ENCODE data around the gene ZC2HC1C. TPM values are rescaled to one million over a fixed set of nuclear protein-coding genes. Genes with fewer than 3 reads are reported as not detected.
A peak's percentile ranks its signal among the peaks of the same experiment; 100 is the strongest.
"Not testable (repeated sequence)": the region's sequence is repeated elsewhere in the genome, so short reads cannot be mapped to it uniquely, and the experiment has no call there.

Gene ZC2HC1C
- total RNA-seq, 1 donor = not detected

GRCh38 chr14:75067765-75068164 is 1.7 kb upstream of the ZC2HC1C start:
- not testable (repeated sequence) for H3K9me3 ChIP-seq (ENCODE audit: low read depth, low read length); H3K4me3 ChIP-seq (ENCODE audit: low read length); H3K27me3 ChIP-seq (ENCODE audit: insufficient read depth, low read length)
- peaks cover 32% of the 10 kb centered on the region for H3K4me1 ChIP-seq (ENCODE audit: insufficient read depth, low read length)

GRCh38 chr14:75068294-75069120 is 934 bp upstream of the ZC2HC1C start:
- H3K27me3 ChIP-seq (ENCODE audit: insufficient read depth, low read length) = no peaks in the 10 kb centered on the region
- no peaks in the 10 kb centered on the region for H3K9me3 ChIP-seq (ENCODE audit: low read depth, low read length)
- H3K4me3 ChIP-seq (ENCODE audit: low read length) = peak overlapping the region; percentile 53
- peaks cover 24% of the 10 kb centered on the region for H3K4me1 ChIP-seq (ENCODE audit: insufficient read depth, low read length)

- H3K9me3 ChIP-seq (ENCODE audit: low read depth, low read length) = no peaks in the 10 kb centered on the region
- peak overlapping the region; percentile 53 for H3K4me3 ChIP-seq (ENCODE audit: low read length)
- no peaks in the 10 kb centered on the region for H3K27me3 ChIP-seq (ENCODE audit: insufficient read depth, low read length)
- peaks cover 20% of the 10 kb centered on the region for H3K4me1 ChIP-seq (ENCODE audit: insufficient read depth, low read length)
Observed at GRCh38 chr14:75069811-75070145, 337 bp downstream of the ZC2HC1C start.

- Histone ChIP-seq H3K4me3 (ENCODE audit: low read length) (no peak overlapping the region), H3K27me3 (ENCODE audit: insufficient read depth, low read length) (no peaks in the 10 kb centered on the region), H3K4me1 (ENCODE audit: insufficient read depth, low read length) (peaks cover 20% of the 10 kb centered on the region), H3K9me3 (ENCODE audit: low read depth, low read length) (no peaks in the 10 kb centered on the region)
Observed at GRCh38 chr14:75070383-75070782, 942 bp downstream of the ZC2HC1C start.

DNA sequence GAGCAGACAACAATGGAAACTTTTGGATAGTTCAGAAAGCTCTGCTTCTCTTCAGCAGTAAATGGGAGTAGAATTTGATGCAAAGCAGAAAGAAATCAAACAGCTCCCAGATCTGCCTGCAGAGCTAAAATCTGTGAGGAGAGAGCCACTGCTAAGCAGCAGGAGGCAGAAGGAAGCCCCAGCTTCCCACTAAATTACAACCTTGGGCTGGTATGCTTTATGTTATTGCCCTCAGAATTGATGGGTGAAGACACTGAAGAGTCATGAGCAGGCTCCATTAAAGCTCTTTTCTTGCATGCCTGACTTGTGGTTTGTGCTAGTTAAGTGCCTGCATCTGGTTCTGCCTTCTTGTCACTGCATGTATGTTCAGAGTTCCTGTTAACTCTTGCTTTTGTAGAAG is 8.4 kb downstream of the ZC2HC1C start:
- no peaks in the 10 kb centered on the region for H3K27me3 ChIP-seq (ENCODE audit: insufficient read depth, low read length)
- H3K9me3 ChIP-seq (ENCODE audit: low read depth, low read length) = no peaks in the 10 kb centered on the region
- no peak overlapping the region for H3K4me3 ChIP-seq (ENCODE audit: low read length)
- no peaks in the 10 kb centered on the region for H3K4me1 ChIP-seq (ENCODE audit: insufficient read depth, low read length)

GRCh38 chr14:75079521-75079920 is 10.1 kb downstream of the ZC2HC1C start:
- Histone ChIP-seq H3K27me3 (ENCODE audit: insufficient read depth, low read length) (no peaks in the 10 kb centered on the region), H3K9me3 (ENCODE audit: low read depth, low read length) (no peaks in the 10 kb centered on the region), H3K4me1 (ENCODE audit: insufficient read depth, low read length) (no peaks in the 10 kb centered on the region)

DNA sequence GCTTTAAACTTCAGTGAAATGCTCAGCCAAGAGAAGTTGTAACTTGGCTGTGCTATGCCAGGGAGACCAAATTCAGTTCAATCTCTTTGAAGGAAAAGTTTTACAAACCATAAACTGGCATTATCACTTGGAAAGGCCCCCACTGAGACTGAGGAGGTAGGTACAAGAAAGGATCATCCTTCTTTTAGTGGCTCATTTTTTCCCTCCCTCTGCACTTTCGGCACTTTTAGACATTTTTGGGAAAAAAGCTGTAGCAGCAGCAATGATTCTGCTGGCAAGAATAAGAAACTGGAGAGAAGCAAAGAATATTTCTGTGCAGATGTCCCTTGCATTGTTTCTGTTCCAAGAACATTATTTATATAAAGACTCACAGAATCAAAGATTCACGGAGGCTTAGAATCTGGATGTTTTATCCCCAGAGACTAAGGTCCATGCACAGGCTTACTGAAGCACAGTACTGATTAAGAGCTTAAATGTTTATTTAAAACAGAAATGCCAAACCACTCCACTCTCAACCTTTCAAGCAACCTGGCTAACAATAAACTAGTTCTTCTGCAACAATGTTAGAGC is 12.3 kb downstream of the ZC2HC1C start:
- Histone ChIP-seq H3K4me3 (ENCODE audit: low read length) (no peak overlapping the region), H3K4me1 (ENCODE audit: insufficient read depth, low read length) (no peaks in the 10 kb centered on the region), H3K27me3 (ENCODE audit: insufficient read depth, low read length) (no peaks in the 10 kb centered on the region), H3K9me3 (ENCODE audit: low read depth, low read length) (no peaks in the 10 kb centered on the region)

More at GRCh38 chr14:75079521-75079920, 10.1 kb downstream of the ZC2HC1C start:
- H3K4me3 ChIP-seq (ENCODE audit: low read length) = no peak overlapping the region

DNA sequence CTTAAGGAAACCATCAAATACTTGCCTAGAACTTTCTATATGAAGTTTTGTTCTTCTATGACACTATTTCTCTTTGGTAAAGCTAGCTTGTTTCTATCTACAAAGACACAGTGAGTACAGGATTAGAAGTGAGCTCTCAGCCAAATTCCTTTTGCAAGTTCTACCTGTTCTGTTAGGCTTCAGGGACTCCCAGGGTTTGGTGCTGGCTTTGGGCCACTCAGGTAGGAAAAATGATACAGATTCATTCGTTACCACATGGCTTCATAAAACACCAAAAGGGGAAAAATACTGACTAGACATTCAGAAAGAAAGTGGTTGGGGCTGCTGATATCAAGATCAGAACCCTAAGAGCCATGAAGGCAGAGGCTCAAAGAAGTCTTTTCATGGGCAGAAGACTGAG is 13.8 kb downstream of the ZC2HC1C start:
- no peaks in the 10 kb centered on the region for H3K9me3 ChIP-seq (ENCODE audit: low read depth, low read length)
- H3K4me3 ChIP-seq (ENCODE audit: low read length) = no peak overlapping the region
- H3K27me3 ChIP-seq (ENCODE audit: insufficient read depth, low read length) = no peaks in the 10 kb centered on the region
- H3K4me1 ChIP-seq (ENCODE audit: insufficient read depth, low read length) = no peaks in the 10 kb centered on the region

- H3K27me3 ChIP-seq (ENCODE audit: insufficient read depth, low read length) = no peaks in the 10 kb centered on the region
- no peaks in the 10 kb centered on the region for H3K4me1 ChIP-seq (ENCODE audit: insufficient read depth, low read length)
- no peak overlapping the region for H3K4me3 ChIP-seq (ENCODE audit: low read length)
- no peaks in the 10 kb centered on the region for H3K9me3 ChIP-seq (ENCODE audit: low read depth, low read length)
Observed at GRCh38 chr14:75084513-75084912, 15.1 kb downstream of the ZC2HC1C start.

DNA sequence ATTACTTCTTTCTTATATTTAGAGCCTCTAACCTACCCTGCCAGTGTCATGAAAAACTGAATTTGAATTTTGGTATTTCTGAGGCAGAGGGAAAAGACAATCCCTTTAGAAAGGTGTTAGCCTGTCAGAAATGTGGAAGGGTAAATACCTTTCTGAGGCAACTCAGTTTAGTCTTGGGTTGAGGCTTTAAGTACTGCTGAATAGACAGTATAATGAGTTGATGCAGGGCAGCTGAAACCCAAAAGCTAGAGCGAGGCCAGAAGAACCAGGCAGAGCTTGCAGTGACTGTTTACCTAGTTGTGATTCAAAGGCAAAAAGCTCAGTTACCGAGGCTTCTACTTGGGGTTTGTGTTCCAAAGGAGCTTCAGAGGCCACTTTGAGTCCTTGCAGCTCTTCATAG is 18.7 kb downstream of the ZC2HC1C start:
- Histone ChIP-seq H3K4me1 (ENCODE audit: insufficient read depth, low read length) (no peaks in the 10 kb centered on the region), H3K27me3 (ENCODE audit: insufficient read depth, low read length) (no peaks in the 10 kb centered on the region), H3K9me3 (ENCODE audit: low read depth, low read length) (no peaks in the 10 kb centered on the region), H3K4me3 (ENCODE audit: low read length) (no peak overlapping the region)

DNA sequence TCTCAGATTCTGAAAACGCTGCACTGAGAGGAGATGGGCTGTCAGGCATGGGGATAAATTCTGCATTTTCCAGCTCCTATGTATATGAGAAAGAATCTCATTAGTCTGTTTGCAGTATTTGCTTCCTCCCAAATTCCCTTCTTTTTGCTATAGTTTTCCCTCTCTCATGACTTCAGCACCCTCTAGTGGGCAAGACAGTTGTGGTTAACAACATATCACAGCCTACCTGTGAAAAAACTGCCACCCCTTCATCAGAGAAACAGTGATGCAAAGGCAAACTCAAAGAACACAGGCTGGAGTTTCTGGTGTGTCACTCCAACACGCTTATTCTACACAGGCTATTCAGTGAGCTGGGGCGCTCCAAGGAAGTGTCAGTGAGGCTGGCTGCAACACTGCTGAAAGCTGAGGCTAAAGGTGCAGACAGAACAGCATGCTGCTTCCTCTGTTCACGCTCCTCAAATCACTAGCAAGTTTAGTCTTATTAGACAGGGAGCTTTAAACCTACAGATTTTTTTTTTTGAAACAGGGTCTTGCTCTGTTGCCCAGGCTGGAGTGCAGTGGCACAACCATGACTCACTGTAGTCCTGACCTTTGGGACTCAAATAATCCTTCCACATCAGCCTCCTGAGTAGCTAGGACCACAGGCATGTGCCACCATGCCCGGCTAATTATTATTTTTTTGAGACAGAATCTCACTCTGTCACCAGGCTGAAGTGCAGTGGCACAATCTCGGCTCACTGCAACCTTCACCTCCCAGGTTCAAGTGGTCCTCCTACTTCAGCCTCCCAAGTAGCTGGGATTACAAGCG is 19.3 kb downstream of the ZC2HC1C start:
- Histone ChIP-seq H3K4me1 (ENCODE audit: insufficient read depth, low read length) (no peaks in the 10 kb centered on the region), H3K27me3 (ENCODE audit: insufficient read depth, low read length) (no peaks in the 10 kb centered on the region)

DNA sequence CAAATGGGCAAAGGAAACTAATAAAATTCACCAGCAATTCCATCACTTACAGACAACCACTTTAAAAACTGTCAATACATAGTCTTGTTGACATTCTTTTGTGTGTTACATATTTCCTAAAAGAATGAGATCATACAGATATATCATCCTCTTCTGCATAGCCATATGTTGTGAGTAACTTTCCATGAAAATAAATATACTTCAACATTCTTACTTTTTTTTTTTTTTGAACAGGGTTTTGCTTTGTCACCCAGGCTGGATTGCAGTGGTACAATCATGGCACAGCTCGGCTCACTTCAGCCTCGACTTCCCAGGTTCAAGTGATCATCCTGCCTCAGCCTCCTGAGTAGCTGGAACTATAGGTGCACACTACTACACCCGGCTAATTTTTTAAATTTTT is 20.9 kb downstream of the ZC2HC1C start:
- H3K27me3 ChIP-seq (ENCODE audit: insufficient read depth, low read length) = no peaks in the 10 kb centered on the region
- H3K4me3 ChIP-seq (ENCODE audit: low read length) = no peak overlapping the region
- H3K4me1 ChIP-seq (ENCODE audit: insufficient read depth, low read length) = no peaks in the 10 kb centered on the region
- no peaks in the 10 kb centered on the region for H3K9me3 ChIP-seq (ENCODE audit: low read depth, low read length)

More for the DNA sequence above, 19.3 kb downstream of the ZC2HC1C start:
- Histone ChIP-seq H3K4me3 (ENCODE audit: low read length) (no peak overlapping the region), H3K9me3 (ENCODE audit: low read depth, low read length) (no peaks in the 10 kb centered on the region)

- Histone ChIP-seq H3K27me3 (ENCODE audit: insufficient read depth, low read length) (no peaks in the 10 kb centered on the region), H3K9me3 (ENCODE audit: low read depth, low read length) (no peaks in the 10 kb centered on the region), H3K4me3 (ENCODE audit: low read length) (no peak overlapping the region), H3K4me1 (ENCODE audit: insufficient read depth, low read length) (no peaks in the 10 kb centered on the region)
Observed at GRCh38 chr14:75091251-75091650, 21.8 kb downstream of the ZC2HC1C start.

GRCh38 chr14:75092698-75093097 is 23.3 kb downstream of the ZC2HC1C start:
- H3K4me1 ChIP-seq (ENCODE audit: insufficient read depth, low read length) = no peaks in the 10 kb centered on the region
- no peaks in the 10 kb centered on the region for H3K9me3 ChIP-seq (ENCODE audit: low read depth, low read length)
- no peak overlapping the region for H3K4me3 ChIP-seq (ENCODE audit: low read length)
- H3K27me3 ChIP-seq (ENCODE audit: insufficient read depth, low read length) = no peaks in the 10 kb centered on the region

GRCh38 chr14:75094896-75095295 is 25.5 kb downstream of the ZC2HC1C start:
- Histone ChIP-seq H3K27me3 (ENCODE audit: insufficient read depth, low read length) (no peaks in the 10 kb centered on the region), H3K9me3 (ENCODE audit: low read depth, low read length) (no peaks in the 10 kb centered on the region), H3K4me1 (ENCODE audit: insufficient read depth, low read length) (no peaks in the 10 kb centered on the region)

More at GRCh38 chr14:75094896-75095295, 25.5 kb downstream of the ZC2HC1C start:
- no peak overlapping the region for H3K4me3 ChIP-seq (ENCODE audit: low read length)

All from mononuclear cell (primary cell).